CD4-positive, alpha-beta T cell treated with Interleukin-15 for 1 hour (primary cell): ENCODE results near the gene LRP1-AS.
A peak's percentile ranks its signal among the peaks of the same experiment; 100 is the strongest.

Experiments
- DNase-seq: peaks from one replicate; pipeline ENCODE4 v3.0.0-alpha.2; 2020

The LRP1-AS gene

GRCh38 chr12:57158665-57159064, 11.2 kb upstream of the LRP1-AS start:
- DNase-seq = no peak

- DNase-seq = no peak
These were observed 10.8 kb upstream of the LRP1-AS start for GRCh38 chr12:57158186-57158585.

GRCh38 chr12:57157588-57158173, 10.3 kb upstream of the LRP1-AS start:
- peak; percentile 31 for DNase-seq

GRCh38 chr12:57156701-57157403, 9.4 kb upstream of the LRP1-AS start:
- peak; percentile 32 for DNase-seq

GRCh38 chr12:57154804-57155434, 7.5 kb upstream of the LRP1-AS start:
- no peak for DNase-seq

GRCh38 chr12:57154076-57154475, 6.7 kb upstream of the LRP1-AS start:
- no peak for DNase-seq

- no peak for DNase-seq
These were observed 6.1 kb upstream of the LRP1-AS start for GRCh38 chr12:57153415-57153997.

GRCh38 chr12:57152639-57153038, 5.2 kb upstream of the LRP1-AS start:
- DNase-seq = no peak

GRCh38 chr12:57151741-57152630, 4.6 kb upstream of the LRP1-AS start:
- DNase-seq = no peak

- DNase-seq = no peak
These were observed 3.1 kb upstream of the LRP1-AS start for GRCh38 chr12:57150400-57151000.

- no peak for DNase-seq
These were observed 2.0 kb upstream of the LRP1-AS start for GRCh38 chr12:57149245-57149900.

- DNase-seq = no peak
These were observed 1.2 kb upstream of the LRP1-AS start for GRCh38 chr12:57148469-57149244.

- no peak for DNase-seq
These were observed 1.3 kb downstream of the LRP1-AS start for GRCh38 chr12:57146092-57146491.

- DNase-seq = no peak
These were observed 1.9 kb downstream of the LRP1-AS start for GRCh38 chr12:57145460-57146059.

GRCh38 chr12:57143454-57143853, 4.0 kb downstream of the LRP1-AS start:
- DNase-seq = no peak

GRCh38 chr12:57142727-57143126, 4.7 kb downstream of the LRP1-AS start:
- no peak for DNase-seq

GRCh38 chr12:57142121-57142520, 5.3 kb downstream of the LRP1-AS start:
- DNase-seq = no peak

- no peak for DNase-seq
These were observed 6.2 kb downstream of the LRP1-AS start for GRCh38 chr12:57141249-57141648.

- DNase-seq = no peak
These were observed 7.4 kb downstream of the LRP1-AS start for GRCh38 chr12:57139796-57140649.
